ENCODE results near the gene KCNQ1. TPM values are rescaled to one million over a fixed set of nuclear protein-coding genes. Genes with fewer than 3 reads are reported as not detected.

Gene KCNQ1
- polyA plus RNA-seq, 1 donor (not counting 4 experiments of a cell fraction or from before 2014, with no cell fraction given): not detected

GRCh38 chr11:2466069-2466801 lies 21.4 kb downstream of the KCNQ1 start:
- Histone ChIP-seq H3K36me3 (ENCODE audit: control insufficient read depth in 2 of 2, extremely low read depth in 1 of 2, insufficient read depth in 2 of 2, low read length in 2 of 2) (no peaks in the 10 kb centered on the region), H2AFZ (ENCODE audit: control insufficient read depth, low read length) (no peak overlapping the region), H4K20me1 (ENCODE audit: control insufficient read depth, extremely low read depth, insufficient read depth, low read length) (no peaks in the 10 kb centered on the region), H3K4me3 (ENCODE audit: control insufficient read depth in 2 of 3, extremely low read depth in 1 of 3, insufficient read depth in 2 of 3, low read depth in 1 of 3, low read length in 3 of 3) (no peak overlapping the region), H3K27ac (ENCODE audit: control insufficient read depth, insufficient read depth, low read length) (no peak overlapping the region), H3K9ac (ENCODE audit: control insufficient read depth, extremely low read depth, insufficient read depth, low read length) (no peak overlapping the region), H3K79me2 (ENCODE audit: control insufficient read depth, insufficient read depth, low read length) (no peaks in the 10 kb centered on the region), H3K9me3 (ENCODE audit: control insufficient read depth, low read depth, low read length) (no peaks in the 10 kb centered on the region), H3K9me1 (ENCODE audit: control insufficient read depth, extremely low read depth, insufficient read depth, low read length) (no peaks in the 10 kb centered on the region), H3K27me3 (ENCODE audit: control insufficient read depth, extremely low read depth, insufficient read depth, low read length) (peaks cover 4% of the 10 kb centered on the region), H3K4me2 (ENCODE audit: control insufficient read depth, extremely low read depth, insufficient read depth, low read depth, low read length) (no peak overlapping the region), H3K4me1 (ENCODE audit: control insufficient read depth, extremely low read depth, insufficient read depth, low read length) (no peaks in the 10 kb centered on the region)
- dilution Hi-C loops (cut with MboI; ENCODE audit: extremely low pct_ligation_motif_present, low sequenced_read_pairs): no loop called here
- FAIRE-seq (no peak), DNase-seq (ENCODE audit: low read depth, low spot score) (no peak)
- no peak for TF ChIP-seq CTCF (optimal IDR thresholded peaks at IDR 0.05 in 1 of 3, IDR thresholded peaks at IDR 0.05 in 1 of 3, conservative IDR thresholded peaks at IDR 0.05 in 1 of 3; ENCODE audit: extremely low read depth in 1 of 3, insufficient read depth in 2 of 3, low read length in 3 of 3)
- TF ChIP-seq EZH2 (IDR thresholded peaks at IDR 0.05; ENCODE audit: low read length): no peak

GRCh38 chr11:2466869-2467694 lies 22.3 kb downstream of the KCNQ1 start:
- no peaks in the 10 kb centered on the region for H3K9me1 ChIP-seq (ENCODE audit: control insufficient read depth, extremely low read depth, insufficient read depth, low read length)
- TF ChIP-seq EZH2 (IDR thresholded peaks at IDR 0.05; ENCODE audit: low read length) (no peak), CTCF (optimal IDR thresholded peaks at IDR 0.05 in 1 of 3, IDR thresholded peaks at IDR 0.05 in 1 of 3, conservative IDR thresholded peaks at IDR 0.05 in 1 of 3; ENCODE audit: extremely low read depth in 1 of 3, insufficient read depth in 2 of 3, low read length in 3 of 3) (no peak)
- H4K20me1 ChIP-seq (ENCODE audit: control insufficient read depth, extremely low read depth, insufficient read depth, low read length): no peaks in the 10 kb centered on the region
- no peaks in the 10 kb centered on the region for H3K4me1 ChIP-seq (ENCODE audit: control insufficient read depth, extremely low read depth, insufficient read depth, low read length)
- no peaks in the 10 kb centered on the region for H3K9me3 ChIP-seq (ENCODE audit: control insufficient read depth, low read depth, low read length)
- no peak overlapping the region for H3K4me3 ChIP-seq (ENCODE audit: control insufficient read depth in 2 of 3, extremely low read depth in 1 of 3, insufficient read depth in 2 of 3, low read depth in 1 of 3, low read length in 3 of 3)
- no peaks in the 10 kb centered on the region for H3K36me3 ChIP-seq (ENCODE audit: control insufficient read depth in 2 of 2, extremely low read depth in 1 of 2, insufficient read depth in 2 of 2, low read length in 2 of 2)
- no peaks in the 10 kb centered on the region for H3K79me2 ChIP-seq (ENCODE audit: control insufficient read depth, insufficient read depth, low read length)
- DNase-seq (ENCODE audit: low read depth, low spot score): no peak
- dilution Hi-C loops (cut with MboI; ENCODE audit: extremely low pct_ligation_motif_present, low sequenced_read_pairs): no loop called here
- H3K9ac ChIP-seq (ENCODE audit: control insufficient read depth, extremely low read depth, insufficient read depth, low read length): no peak overlapping the region
- H3K4me2 ChIP-seq (ENCODE audit: control insufficient read depth, extremely low read depth, insufficient read depth, low read depth, low read length): no peak overlapping the region
- FAIRE-seq: no peak
- H3K27me3 ChIP-seq (ENCODE audit: control insufficient read depth, extremely low read depth, insufficient read depth, low read length): peaks cover 4% of the 10 kb centered on the region
- H2AFZ ChIP-seq (ENCODE audit: control insufficient read depth, low read length): no peak overlapping the region
- no peak overlapping the region for H3K27ac ChIP-seq (ENCODE audit: control insufficient read depth, insufficient read depth, low read length)

All from keratinocyte (primary cell).